ENCODE measurements around the gene INSL3. TPM values are rescaled to one million over a fixed set of nuclear protein-coding genes. Genes with fewer than 3 reads are reported as not detected.

The INSL3 gene, protein sequence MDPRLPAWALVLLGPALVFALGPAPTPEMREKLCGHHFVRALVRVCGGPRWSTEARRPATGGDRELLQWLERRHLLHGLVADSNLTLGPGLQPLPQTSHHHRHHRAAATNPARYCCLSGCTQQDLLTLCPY
- total RNA-seq (2014; rRNA removed; shearing (Covaris generic)) = not detected in 2 replicates
- polyA plus RNA-seq (2015; cell fraction: cytosol; rRNA removed) = not detected in 2 replicates
- polyA plus RNA-seq (2015; cell fraction: nucleus; rRNA removed) = not detected in 2 replicates

GRCh38 chr19:17821190-17821589 is at the start of gene INSL3:
TSS of gene INSL3 (minus strand) at chr19:17821519. CDS start at chr19:17821506, 13 bp downstream.
- no peak for DNase-seq (ENCODE audit: low read depth, low spot score)
- in situ Hi-C loops (cut with HindIII; ENCODE audit: low pct_unique_long_range_greater_than_20kb, low sequenced_read_pairs) = no loop called here

DNA sequence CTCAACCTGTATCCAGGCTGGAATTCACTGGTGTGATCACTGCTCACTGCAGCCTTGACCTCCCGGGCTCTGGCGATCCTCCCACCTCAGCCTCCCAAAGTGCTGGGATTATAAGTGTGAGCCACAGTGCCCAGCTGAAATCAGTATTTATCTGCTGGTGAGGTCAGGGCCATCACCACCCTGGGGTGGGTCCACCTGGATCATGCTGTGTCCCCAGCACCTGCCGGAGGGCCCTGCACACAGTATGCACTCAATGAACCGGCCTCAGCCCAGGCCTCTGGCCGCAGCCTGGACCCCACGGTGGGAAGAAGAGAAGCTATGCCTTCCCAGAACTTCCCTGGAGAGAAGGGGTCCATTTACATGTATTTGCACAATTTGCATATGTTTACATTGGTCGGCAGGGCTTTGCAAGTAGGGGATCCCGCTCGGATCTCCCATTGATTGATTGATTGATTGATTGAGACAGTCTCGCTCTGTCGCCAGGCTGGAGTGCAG is 47.8 kb upstream of the INSL3 start:
- in situ Hi-C loops (cut with HindIII; ENCODE audit: low pct_unique_long_range_greater_than_20kb, low sequenced_read_pairs) = no loop called here
- DNase-seq (ENCODE audit: low read depth, low spot score) = no peak

DNA sequence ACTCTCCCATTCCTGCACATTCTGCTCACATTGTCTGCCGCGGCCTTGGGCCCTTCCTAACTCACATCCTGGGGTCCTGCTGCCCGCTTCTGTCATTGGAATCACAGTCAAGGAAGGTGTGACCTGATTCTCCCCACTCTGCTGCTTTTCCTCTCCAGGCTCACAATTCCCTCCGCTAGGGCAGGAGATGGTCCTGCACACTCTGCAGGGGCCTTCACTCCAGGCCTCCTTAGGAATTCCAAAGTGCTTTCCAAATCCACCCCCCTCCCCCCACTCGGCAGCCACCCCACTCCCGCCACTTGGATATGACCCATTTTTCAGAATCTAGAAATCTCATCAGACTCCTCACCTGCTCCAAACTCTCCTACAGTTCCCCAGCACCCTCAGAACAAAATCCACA is 47.4 kb upstream of the INSL3 start:
- in situ Hi-C loops (cut with HindIII; ENCODE audit: low pct_unique_long_range_greater_than_20kb, low sequenced_read_pairs) = no loop called here
- DNase-seq (ENCODE audit: low read depth, low spot score) = no peak

DNA sequence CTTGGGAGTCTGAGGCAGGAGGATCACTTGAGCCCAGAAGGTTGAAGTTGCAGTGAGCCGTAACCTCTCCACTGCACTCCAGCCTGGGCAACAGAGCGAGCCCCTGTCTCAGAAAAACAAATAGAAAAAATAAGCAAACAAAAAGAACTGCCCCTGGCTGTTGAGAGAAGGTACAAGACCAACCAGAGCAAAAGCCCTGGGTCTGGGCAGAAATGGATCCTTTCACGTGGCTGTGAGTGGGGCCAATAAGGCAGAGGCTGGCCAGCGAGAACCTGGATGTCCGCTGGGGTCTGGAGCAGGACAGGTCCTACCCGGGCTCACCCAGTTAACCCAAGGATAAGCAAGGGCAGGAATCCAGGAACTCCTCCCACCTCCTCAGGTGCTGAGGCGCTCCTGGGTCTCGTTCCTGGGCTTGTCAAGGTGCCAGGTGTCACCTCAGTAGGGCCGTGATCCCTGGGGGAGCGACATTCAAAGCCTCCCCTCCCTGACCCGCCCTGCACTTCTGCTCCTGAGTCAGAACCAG is 45.7 kb upstream of the INSL3 start:
- in situ Hi-C loops (cut with HindIII; ENCODE audit: low pct_unique_long_range_greater_than_20kb, low sequenced_read_pairs) = no loop called here

GRCh38 chr19:17866312-17866963 is 45.1 kb upstream of the INSL3 start:
- in situ Hi-C loops (cut with HindIII; ENCODE audit: low pct_unique_long_range_greater_than_20kb, low sequenced_read_pairs) = no loop called here
- no peak for DNase-seq (ENCODE audit: low read depth, low spot score)

More for the DNA sequence above, 45.7 kb upstream of the INSL3 start:
- DNase-seq (ENCODE audit: low read depth, low spot score) = no peak

DNA sequence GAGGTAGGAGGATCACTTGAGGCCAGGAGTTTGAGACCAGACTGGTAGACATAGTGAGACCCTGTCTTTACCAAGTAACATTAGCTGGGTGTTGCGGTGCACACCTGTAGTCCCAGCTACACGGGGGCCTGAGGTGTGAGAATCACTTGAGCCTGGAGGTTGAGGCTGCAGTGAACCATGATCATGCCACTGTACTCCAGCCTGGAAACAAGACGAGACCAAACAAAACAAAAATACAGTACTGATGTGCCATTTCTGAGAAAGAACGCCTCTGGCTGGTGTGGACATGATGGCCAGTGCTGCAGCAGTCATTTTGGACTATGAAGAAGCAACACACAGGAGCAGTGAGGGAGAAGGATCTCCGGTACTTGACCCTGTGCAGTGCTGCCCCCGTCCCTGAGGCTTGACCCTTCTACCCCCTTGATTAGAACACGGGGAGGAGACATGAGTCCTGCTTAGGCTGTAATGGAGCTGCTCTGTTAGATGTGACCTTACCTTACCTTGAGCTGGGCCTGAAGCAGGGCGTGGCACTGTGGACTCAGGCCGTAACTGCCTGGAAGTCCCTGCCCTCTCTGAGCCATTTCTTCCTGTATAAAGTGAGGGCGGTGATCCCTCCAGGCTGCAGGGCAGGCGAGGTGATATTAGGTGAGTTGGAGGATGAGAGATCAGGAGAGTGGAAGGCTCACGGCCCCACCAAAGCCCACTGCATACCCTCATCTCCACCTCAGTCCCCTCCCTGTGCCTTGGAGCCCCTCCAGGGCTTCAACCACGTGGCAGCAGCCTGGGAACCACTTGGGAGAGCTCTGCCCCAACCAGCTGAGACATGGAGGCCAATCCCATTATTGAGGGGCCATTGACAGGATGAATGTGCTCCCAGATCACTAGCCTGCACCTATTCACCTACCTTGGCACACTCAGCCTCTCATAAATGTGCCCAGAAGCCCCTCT is 44.3 kb upstream of the INSL3 start:
- in situ Hi-C loops (cut with HindIII; ENCODE audit: low pct_unique_long_range_greater_than_20kb, low sequenced_read_pairs) = no loop called here
- DNase-seq (ENCODE audit: low read depth, low spot score) = peak; percentile 30

GRCh38 chr19:17863520-17864182 is 42.3 kb upstream of the INSL3 start:
- in situ Hi-C loops (cut with HindIII; ENCODE audit: low pct_unique_long_range_greater_than_20kb, low sequenced_read_pairs) = no loop called here
- DNase-seq (ENCODE audit: low read depth, low spot score) = no peak

DNA sequence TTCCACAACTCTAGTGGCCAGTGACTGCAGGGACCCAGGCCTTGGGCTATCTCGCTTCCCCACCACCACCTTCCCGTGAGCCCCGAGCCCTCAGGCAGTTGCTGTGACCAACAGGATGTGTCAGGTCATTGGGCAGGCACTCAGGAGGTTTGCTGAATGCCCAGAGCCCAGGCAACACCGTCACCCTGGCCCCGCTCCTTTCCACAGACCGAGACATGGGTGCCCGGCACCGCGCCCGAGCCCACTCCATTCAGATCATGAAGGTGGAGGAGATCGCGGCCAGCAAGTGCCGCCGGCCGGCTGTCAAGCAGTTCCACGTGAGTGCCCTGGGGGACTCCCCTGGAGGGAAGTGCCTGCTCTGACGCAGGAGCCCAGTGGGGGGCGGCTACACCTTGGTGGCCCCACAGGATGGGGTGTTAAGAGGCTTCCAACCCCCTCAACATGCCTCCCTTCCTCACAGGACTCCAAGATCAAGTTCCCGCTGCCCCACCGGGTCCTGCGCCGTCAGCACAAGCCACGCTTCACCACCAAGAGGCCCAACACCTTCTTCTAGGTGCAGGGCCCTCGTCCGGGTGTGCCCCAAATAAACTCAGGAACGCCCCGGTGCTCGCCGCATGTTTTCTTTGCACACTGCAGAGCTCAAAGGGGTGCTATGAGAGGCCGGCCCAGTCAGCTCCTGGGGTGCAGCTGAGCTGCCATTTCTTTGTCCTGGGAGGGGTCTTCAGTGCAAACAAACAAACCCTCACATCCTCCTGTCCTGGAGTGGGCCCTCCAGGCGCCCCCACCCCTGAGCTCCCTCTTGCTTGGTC is 41.6 kb upstream of the INSL3 start:
- DNase-seq (ENCODE audit: low read depth, low spot score) = no peak
- in situ Hi-C loops (cut with HindIII; ENCODE audit: low pct_unique_long_range_greater_than_20kb, low sequenced_read_pairs) = no loop called here

DNA sequence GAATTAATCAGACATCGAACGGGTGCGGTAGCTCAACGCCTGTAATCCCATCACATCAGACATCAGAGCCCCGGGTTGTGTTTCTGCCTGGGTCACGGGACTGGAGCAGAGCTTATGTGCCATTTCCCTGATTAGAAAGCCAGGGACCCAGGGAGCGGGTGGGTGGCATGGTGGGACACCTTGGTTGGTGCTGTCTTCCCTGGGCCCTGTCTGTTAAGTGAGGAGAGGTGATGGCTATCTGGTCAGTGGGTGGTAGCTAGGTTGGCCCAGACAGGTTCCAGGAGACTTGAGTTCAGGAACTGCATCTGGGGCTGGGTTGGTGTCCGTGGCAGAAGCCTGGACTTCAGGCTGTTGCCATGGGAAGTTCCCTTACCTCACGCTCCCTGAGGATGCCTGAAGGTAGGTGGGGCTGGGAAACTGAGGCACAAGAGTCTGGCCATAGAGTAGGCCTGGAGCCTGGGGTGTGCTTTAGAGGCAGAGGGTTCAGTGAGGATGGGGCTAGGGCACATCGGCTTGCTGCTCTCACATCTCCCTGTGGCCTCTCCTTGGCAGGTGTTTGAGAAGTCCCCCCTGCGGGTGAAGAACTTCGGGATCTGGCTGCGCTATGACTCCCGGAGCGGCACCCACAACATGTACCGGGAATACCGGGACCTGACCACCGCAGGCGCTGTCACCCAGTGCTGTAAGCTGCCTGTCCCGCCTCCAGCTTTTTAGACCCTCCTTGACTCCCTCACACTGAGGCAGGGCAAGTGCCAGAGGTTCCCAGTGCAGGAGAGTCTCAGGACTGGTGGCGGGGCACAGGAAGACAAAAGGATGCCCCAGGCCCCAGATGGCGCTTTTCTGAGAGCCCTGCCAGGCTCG is 40.5 kb upstream of the INSL3 start:
- in situ Hi-C loops (cut with HindIII; ENCODE audit: low pct_unique_long_range_greater_than_20kb, low sequenced_read_pairs) = no loop called here
- no peak for DNase-seq (ENCODE audit: low read depth, low spot score)

- in situ Hi-C loops (cut with HindIII; ENCODE audit: low pct_unique_long_range_greater_than_20kb, low sequenced_read_pairs) = no loop called here
- DNase-seq (ENCODE audit: low read depth, low spot score) = no peak
Measured at GRCh38 chr19:17860993-17861360, 39.7 kb upstream of the INSL3 start.

- no peak for DNase-seq (ENCODE audit: low read depth, low spot score)
- in situ Hi-C loops (cut with HindIII; ENCODE audit: low pct_unique_long_range_greater_than_20kb, low sequenced_read_pairs) = no loop called here
Measured at GRCh38 chr19:17860331-17860992, 39.1 kb upstream of the INSL3 start.

GRCh38 chr19:17859533-17860330 is 38.4 kb upstream of the INSL3 start, which contains the start of gene RPL18A:
TSS of gene RPL18A (plus strand) at chr19:17859910. CDS start at chr19:17859957, 47 bp downstream.
- in situ Hi-C loops (cut with HindIII; ENCODE audit: low pct_unique_long_range_greater_than_20kb, low sequenced_read_pairs) = no loop called here
- DNase-seq (ENCODE audit: low read depth, low spot score) = peak; percentile 99

DNA sequence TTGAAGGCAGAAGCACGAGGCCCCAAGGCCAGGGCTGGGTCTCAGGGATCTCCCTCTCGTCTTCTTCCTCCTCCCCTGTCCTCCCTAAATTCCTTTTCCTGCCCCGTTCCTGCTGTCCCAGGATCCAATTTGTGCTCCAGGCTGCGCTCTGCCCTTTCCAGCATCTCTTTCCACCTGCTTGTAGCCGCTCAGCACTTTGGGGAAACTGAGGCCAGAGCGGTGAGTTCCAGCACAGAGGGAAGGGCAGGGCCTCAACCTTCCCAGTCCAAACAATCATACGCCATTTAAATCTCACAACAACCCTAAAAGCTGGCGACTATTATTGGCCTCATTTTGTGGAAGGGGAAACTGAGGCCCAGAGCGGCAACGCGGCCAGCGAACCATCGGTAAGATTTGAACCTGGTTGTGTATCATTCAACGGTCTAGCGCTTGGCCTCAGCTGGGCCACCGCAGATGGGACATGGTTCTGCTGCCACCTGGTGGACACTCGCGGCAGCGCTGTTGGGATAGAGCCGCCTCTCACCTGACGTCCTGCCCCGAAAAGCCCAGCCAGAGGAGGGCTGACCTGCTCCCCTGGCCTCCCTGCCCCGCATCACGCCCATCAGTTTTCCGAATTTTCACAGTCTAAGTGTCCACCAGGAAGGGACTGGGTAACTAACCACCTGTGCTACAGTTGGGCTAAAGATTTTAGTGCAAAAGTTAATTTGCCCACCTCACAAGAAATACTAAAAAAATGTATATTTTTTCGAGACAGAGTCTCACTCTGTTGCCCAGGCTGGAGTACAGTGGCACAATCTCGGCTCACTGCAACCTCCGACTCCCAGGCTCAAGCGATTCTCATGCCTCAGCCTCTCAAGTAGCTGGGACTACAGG is 34.2 kb upstream of the INSL3 start:
- DNase-seq (ENCODE audit: low read depth, low spot score) = peak; percentile 74
- in situ Hi-C loops (cut with HindIII; ENCODE audit: low pct_unique_long_range_greater_than_20kb, low sequenced_read_pairs) = no loop called here

DNA sequence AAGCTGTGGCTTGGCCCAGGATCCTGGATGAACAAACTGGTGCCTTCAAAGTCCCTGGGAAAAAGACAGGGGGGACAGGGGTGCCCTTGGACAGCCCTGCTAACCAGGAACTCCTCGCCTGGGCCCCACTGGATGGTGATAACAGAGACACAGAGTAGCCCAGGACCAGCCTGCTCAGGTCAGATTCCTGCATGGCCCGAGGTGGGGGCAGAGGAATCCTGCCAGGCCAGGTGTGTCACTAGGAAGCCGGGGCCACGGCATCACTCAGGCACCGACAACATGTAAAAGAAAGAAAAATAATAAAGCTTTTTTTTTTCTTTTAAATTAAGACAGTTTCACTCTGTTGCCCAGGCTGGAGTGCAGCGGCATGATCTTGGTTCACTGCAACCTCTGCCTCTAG is 32.7 kb upstream of the INSL3 start:
- DNase-seq (ENCODE audit: low read depth, low spot score) = no peak
- in situ Hi-C loops (cut with HindIII; ENCODE audit: low pct_unique_long_range_greater_than_20kb, low sequenced_read_pairs) = no loop called here
